ENCODE results near the gene FAM20A.

Gene FAM20A

DNA sequence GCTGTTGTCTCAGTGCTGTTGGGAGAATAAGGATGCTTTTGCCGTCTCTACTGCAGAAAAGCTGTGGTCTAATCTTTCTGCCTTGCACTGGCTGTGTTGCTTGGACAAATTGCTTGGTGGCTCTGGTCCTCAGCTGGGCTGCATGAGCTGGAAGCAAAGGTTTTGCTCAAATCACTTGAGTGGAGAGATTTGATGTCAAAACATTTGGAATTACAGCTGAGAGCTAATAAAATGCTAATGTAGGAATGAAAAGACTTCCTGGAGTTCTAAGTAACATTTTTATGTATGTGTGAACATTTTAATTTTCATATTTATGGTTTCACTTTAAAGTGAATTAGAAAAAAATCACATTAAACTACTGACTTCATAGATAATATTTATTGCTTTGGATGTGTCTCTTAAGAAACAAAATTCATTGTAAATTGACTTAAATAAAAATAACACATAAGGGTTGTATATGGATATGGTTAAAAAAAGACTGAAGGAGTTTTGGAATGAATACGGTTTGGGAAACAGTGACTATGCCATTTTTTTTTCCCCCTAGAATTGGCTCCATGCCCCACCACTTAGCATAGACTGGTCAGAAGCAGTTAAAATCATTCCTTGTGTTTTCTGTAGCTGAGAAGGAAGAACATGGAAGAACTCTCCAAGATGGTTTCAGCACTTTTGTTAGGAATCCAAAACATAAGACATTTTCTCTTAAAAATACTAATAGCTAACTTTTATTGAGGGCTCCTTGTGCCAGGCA is 39.2 kb upstream of the FAM20A start:
- no peak overlapping the region for H3K18ac ChIP-seq (ENCODE audit: low read length)
- no peaks in the 10 kb centered on the region for H3K36me3 ChIP-seq (ENCODE audit: control insufficient read depth, insufficient read depth, low read length)
- no peak overlapping the region for H3K27ac ChIP-seq (ENCODE audit: low read depth, low read length)
- peak overlapping the region; percentile 59 for H3K4ac ChIP-seq (ENCODE audit: low read depth, low read length)
- no peak overlapping the region for H3K23ac ChIP-seq (ENCODE audit: low read length)
- H2AK5ac ChIP-seq (ENCODE audit: low read length): no peak overlapping the region
- H2BK120ac ChIP-seq (ENCODE audit: low read depth, low read length): no peak overlapping the region
- H3K4me2 ChIP-seq (ENCODE audit: low read length): no peak overlapping the region
- H3K4me3 ChIP-seq (ENCODE audit: low read length): no peak overlapping the region
- H3K27me3 ChIP-seq (ENCODE audit: insufficient read depth, low read length, poor library complexity): no peaks in the 10 kb centered on the region
- H3K4me1 ChIP-seq (ENCODE audit: control insufficient read depth, low read depth, low read length): no peaks in the 10 kb centered on the region
- no peak overlapping the region for H2BK15ac ChIP-seq (replicated peaks; ENCODE audit: low read depth)
- no peak overlapping the region for H3K9ac ChIP-seq (ENCODE audit: low read length)
- no peak overlapping the region for H2BK5ac ChIP-seq (ENCODE audit: low read length)
- no peaks in the 10 kb centered on the region for H3K79me2 ChIP-seq (ENCODE audit: control insufficient read depth, insufficient read depth, low read length)
- H3K79me1 ChIP-seq (ENCODE audit: low read length): no peaks in the 10 kb centered on the region
- H4K5ac ChIP-seq (ENCODE audit: low read length): no peak overlapping the region
- H4K8ac ChIP-seq (ENCODE audit: low read depth, low read length): no peak overlapping the region
- no CpG with 5 or more reads among the region's 2 CpGs for WGBS (ENCODE audit: extremely low coverage, insufficient coverage, low lambda C conversion rate)
- H3K56ac ChIP-seq (ENCODE audit: low read length): no peak overlapping the region
- DNase-seq: no peak

DNA sequence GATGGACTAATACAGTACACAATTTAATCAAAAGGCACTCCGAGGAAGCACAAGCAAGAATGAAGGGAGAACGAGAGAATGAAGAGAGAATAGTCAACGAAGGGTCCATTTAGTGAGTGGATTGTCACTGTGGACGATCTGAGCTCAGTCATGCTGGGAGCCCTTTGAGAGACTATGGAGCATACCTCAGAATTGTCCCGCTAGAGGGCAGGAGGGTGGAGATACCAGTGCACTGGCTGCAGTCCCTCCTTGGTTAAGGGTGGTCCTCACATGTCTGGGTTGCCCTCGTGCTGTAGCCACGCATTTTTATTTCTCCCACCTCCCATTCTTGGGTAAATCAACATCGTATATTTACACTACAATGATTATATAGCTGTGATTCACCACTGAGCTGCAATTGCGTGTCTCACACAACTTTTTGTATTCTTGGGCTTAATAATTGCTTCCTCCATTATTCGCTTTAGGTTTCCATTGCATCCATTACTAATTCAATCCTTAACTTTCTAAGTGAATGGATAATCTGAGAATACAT is 33.2 kb upstream of the FAM20A start:
- no peak overlapping the region for H3K56ac ChIP-seq (ENCODE audit: low read length)
- H3K4me2 ChIP-seq (ENCODE audit: low read length): no peak overlapping the region
- H3K23ac ChIP-seq (ENCODE audit: low read length): no peak overlapping the region
- no peak overlapping the region for H3K9ac ChIP-seq (ENCODE audit: low read length)
- H3K79me1 ChIP-seq (ENCODE audit: low read length): no peaks in the 10 kb centered on the region
- DNase-seq: no peak
- H3K79me2 ChIP-seq (ENCODE audit: control insufficient read depth, insufficient read depth, low read length): no peaks in the 10 kb centered on the region
- no peaks in the 10 kb centered on the region for H3K27me3 ChIP-seq (ENCODE audit: insufficient read depth, low read length, poor library complexity)
- H3K36me3 ChIP-seq (ENCODE audit: control insufficient read depth, insufficient read depth, low read length): no peaks in the 10 kb centered on the region
- no peak overlapping the region for H4K5ac ChIP-seq (ENCODE audit: low read length)
- no peak overlapping the region for H3K18ac ChIP-seq (ENCODE audit: low read length)
- no peak overlapping the region for H2BK15ac ChIP-seq (replicated peaks; ENCODE audit: low read depth)
- no peak overlapping the region for H3K4ac ChIP-seq (ENCODE audit: low read depth, low read length)
- H2BK120ac ChIP-seq (ENCODE audit: low read depth, low read length): no peak overlapping the region
- H3K27ac ChIP-seq (ENCODE audit: low read depth, low read length): no peak overlapping the region
- H4K8ac ChIP-seq (ENCODE audit: low read depth, low read length): no peak overlapping the region
- H2AK5ac ChIP-seq (ENCODE audit: low read length): no peak overlapping the region
- no peaks in the 10 kb centered on the region for H3K4me1 ChIP-seq (ENCODE audit: control insufficient read depth, low read depth, low read length)
- no peak overlapping the region for H2BK5ac ChIP-seq (ENCODE audit: low read length)
- no CpG with 5 or more reads among the region's 10 CpGs for WGBS (ENCODE audit: extremely low coverage, insufficient coverage, low lambda C conversion rate)
- H3K4me3 ChIP-seq (ENCODE audit: low read length): no peak overlapping the region

DNA sequence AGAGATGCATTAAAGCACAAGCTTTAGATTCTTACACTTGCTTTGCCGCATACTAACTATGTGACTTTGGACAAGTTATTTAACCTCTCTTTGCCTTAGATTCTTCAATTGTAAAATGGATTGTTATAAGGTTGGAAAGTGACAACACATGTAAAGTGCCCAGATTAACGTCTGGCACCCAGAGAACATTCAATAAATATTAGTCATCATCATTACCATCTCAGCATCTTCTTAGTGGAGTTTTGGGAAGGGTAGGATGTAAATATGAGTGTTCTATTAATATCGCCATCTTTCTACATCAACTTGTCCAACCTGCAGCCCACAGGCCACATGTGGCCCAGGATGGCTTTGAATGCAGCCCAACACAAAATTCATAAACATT is 27.4 kb upstream of the FAM20A start:
- H3K23ac ChIP-seq (ENCODE audit: low read length): no peak overlapping the region
- H2BK120ac ChIP-seq (ENCODE audit: low read depth, low read length): no peak overlapping the region
- no peak overlapping the region for H4K5ac ChIP-seq (ENCODE audit: low read length)
- no peak overlapping the region for H3K9ac ChIP-seq (ENCODE audit: low read length)
- no peak overlapping the region for H3K4ac ChIP-seq (ENCODE audit: low read depth, low read length)
- no peaks in the 10 kb centered on the region for H3K79me1 ChIP-seq (ENCODE audit: low read length)
- no CpG with 5 or more reads among the region's 3 CpGs for whole genome bisulfite sequencing (ENCODE audit: extremely low coverage, insufficient coverage, low lambda C conversion rate)
- H3K36me3 ChIP-seq (ENCODE audit: control insufficient read depth, insufficient read depth, low read length): no peaks in the 10 kb centered on the region
- H3K4me2 ChIP-seq (ENCODE audit: low read length): no peak overlapping the region
- no peak overlapping the region for H2BK5ac ChIP-seq (ENCODE audit: low read length)
- no peak overlapping the region for H3K56ac ChIP-seq (ENCODE audit: low read length)
- H3K27ac ChIP-seq (ENCODE audit: low read depth, low read length): no peak overlapping the region
- H2BK15ac ChIP-seq (replicated peaks; ENCODE audit: low read depth): no peak overlapping the region
- no peaks in the 10 kb centered on the region for H3K4me1 ChIP-seq (ENCODE audit: control insufficient read depth, low read depth, low read length)
- H3K18ac ChIP-seq (ENCODE audit: low read length): no peak overlapping the region
- DNase-seq: no peak
- H4K8ac ChIP-seq (ENCODE audit: low read depth, low read length): no peak overlapping the region
- H3K79me2 ChIP-seq (ENCODE audit: control insufficient read depth, insufficient read depth, low read length): no peaks in the 10 kb centered on the region
- no peak overlapping the region for H3K4me3 ChIP-seq (ENCODE audit: low read length)
- no peaks in the 10 kb centered on the region for H3K27me3 ChIP-seq (ENCODE audit: insufficient read depth, low read length, poor library complexity)
- no peak overlapping the region for H2AK5ac ChIP-seq (ENCODE audit: low read length)

GRCh38 chr17:68627956-68628575 is 26.9 kb upstream of the FAM20A start:
- Histone ChIP-seq H3K79me1 (ENCODE audit: low read length) (no peaks in the 10 kb centered on the region), H2BK5ac (ENCODE audit: low read length) (no peak overlapping the region), H3K36me3 (ENCODE audit: control insufficient read depth, insufficient read depth, low read length) (no peaks in the 10 kb centered on the region), H3K27ac (ENCODE audit: low read depth, low read length) (no peak overlapping the region), H3K4me3 (ENCODE audit: low read length) (no peak overlapping the region), H2AK5ac (ENCODE audit: low read length) (no peak overlapping the region), H3K4me1 (ENCODE audit: control insufficient read depth, low read depth, low read length) (no peaks in the 10 kb centered on the region), H4K8ac (ENCODE audit: low read depth, low read length) (no peak overlapping the region), H2BK15ac (replicated peaks; ENCODE audit: low read depth) (no peak overlapping the region), H3K56ac (ENCODE audit: low read length) (peak overlapping the region; percentile 36), H3K18ac (ENCODE audit: low read length) (peak overlapping the region; percentile 56), H3K4ac (ENCODE audit: low read depth, low read length) (no peak overlapping the region), H3K9ac (ENCODE audit: low read length) (no peak overlapping the region), H2BK120ac (ENCODE audit: low read depth, low read length) (no peak overlapping the region), H3K27me3 (ENCODE audit: insufficient read depth, low read length, poor library complexity) (no peaks in the 10 kb centered on the region), H4K5ac (ENCODE audit: low read length) (no peak overlapping the region), H3K23ac (ENCODE audit: low read length) (no peak overlapping the region), H3K79me2 (ENCODE audit: control insufficient read depth, insufficient read depth, low read length) (no peaks in the 10 kb centered on the region), H3K4me2 (ENCODE audit: low read length) (no peak overlapping the region)
- no peak for DNase-seq
- WGBS (ENCODE audit: extremely low coverage, insufficient coverage, low lambda C conversion rate): no CpG with 5 or more reads among the region's 4 CpGs

DNA sequence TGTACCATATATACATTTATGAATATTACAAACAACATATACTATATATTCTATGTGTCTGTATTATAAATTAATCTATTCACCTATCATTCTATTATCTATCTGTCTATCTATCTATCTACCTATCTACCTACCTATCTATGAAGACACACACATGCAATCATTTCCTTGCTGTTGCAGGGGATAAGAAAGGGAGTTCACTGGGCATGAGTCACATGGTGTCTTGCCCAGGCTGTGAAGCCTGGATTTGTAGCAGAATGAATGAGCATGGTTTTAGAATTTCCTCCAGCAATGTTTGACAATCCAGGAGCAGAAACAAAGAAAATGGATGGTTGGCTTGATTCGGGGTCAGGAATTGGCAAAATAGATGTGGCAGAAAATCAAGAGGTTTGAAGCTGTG is 23.2 kb upstream of the FAM20A start:
- Histone ChIP-seq H3K4me3 (ENCODE audit: low read length) (no peak overlapping the region), H3K4me2 (ENCODE audit: low read length) (no peak overlapping the region), H2BK120ac (ENCODE audit: low read depth, low read length) (no peak overlapping the region), H2BK15ac (replicated peaks; ENCODE audit: low read depth) (no peak overlapping the region), H3K4me1 (ENCODE audit: control insufficient read depth, low read depth, low read length) (no peaks in the 10 kb centered on the region), H4K5ac (ENCODE audit: low read length) (no peak overlapping the region), H3K9ac (ENCODE audit: low read length) (no peak overlapping the region), H3K27me3 (ENCODE audit: insufficient read depth, low read length, poor library complexity) (no peaks in the 10 kb centered on the region), H2BK5ac (ENCODE audit: low read length) (no peak overlapping the region), H3K79me1 (ENCODE audit: low read length) (no peaks in the 10 kb centered on the region), H2AK5ac (ENCODE audit: low read length) (no peak overlapping the region), H3K79me2 (ENCODE audit: control insufficient read depth, insufficient read depth, low read length) (no peaks in the 10 kb centered on the region), H3K18ac (ENCODE audit: low read length) (no peak overlapping the region), H3K4ac (ENCODE audit: low read depth, low read length) (no peak overlapping the region), H3K56ac (ENCODE audit: low read length) (no peak overlapping the region), H3K36me3 (ENCODE audit: control insufficient read depth, insufficient read depth, low read length) (no peaks in the 10 kb centered on the region), H4K8ac (ENCODE audit: low read depth, low read length) (no peak overlapping the region), H3K27ac (ENCODE audit: low read depth, low read length) (no peak overlapping the region), H3K23ac (ENCODE audit: low read length) (no peak overlapping the region)
- DNase-seq: no peak
- no CpG with 5 or more reads among the region's 1 CpG for WGBS (ENCODE audit: extremely low coverage, insufficient coverage, low lambda C conversion rate)
